Activated CD8-positive, alpha-beta T cell treated with anti-CD3 and anti-CD28 coated beads, Interleukin-2, amount 10 ng/mL, durations not matched to agents 7 days and 5 days (primary cell): ENCODE data around the gene FIZ1. TPM values are rescaled to one million over a fixed set of nuclear protein-coding genes. Genes with fewer than 3 reads are reported as not detected.
A peak's percentile ranks its signal among the peaks of the same experiment; 100 is the strongest.

Source experiments
- ATAC-seq: fragments of 150-1000 bp; cut with Tn5 transposase; one replicate; pipeline ENCODE4 v1.10.0; 2021; ENCODE audit warnings: moderate library complexity
- CTCF ChIA-PET: fragments of 350-600 bp; sonication (Branson Sonifier 250); formaldehyde crosslinking; loops from one replicate; lab custom pipeline; 2021; ENCODE audit warnings: antibody characterized with exemption; lab: Charles Lee
- POLR2A ChIA-PET: fragments of 350-600 bp; sonication (Branson Sonifier 250); formaldehyde crosslinking; loops from one replicate; lab custom pipeline; 2021; ENCODE audit warnings: antibody characterized with exemption; lab: Charles Lee
- DNase-seq: peaks from one replicate; pipeline ENCODE4 v3.0.0-alpha.2; 2020
- H3K27ac Mint-ChIP-seq: one replicate; pipeline ENCODE4 v1.8.0; 2021; ENCODE audit warnings: mild to moderate bottlenecking, mixed read lengths
- H3K27me3 Mint-ChIP-seq: one replicate; pipeline ENCODE4 v1.8.0; 2021; ENCODE audit warnings: low read depth, mixed read lengths
- H3K36me3 Mint-ChIP-seq: one replicate; pipeline ENCODE4 v1.8.0; 2021; ENCODE audit warnings: low read depth, mixed read lengths
- H3K4me1 Mint-ChIP-seq: one replicate; pipeline ENCODE4 v1.8.0; 2021; ENCODE audit warnings: low read depth, mixed read lengths
- H3K4me3 Mint-ChIP-seq: one replicate; pipeline ENCODE4 v1.8.0; 2021; ENCODE audit warnings: mild to moderate bottlenecking, mixed read lengths
- H3K9me3 Mint-ChIP-seq: one replicate; pipeline ENCODE4 v1.8.0; 2022; ENCODE audit warnings: mixed read lengths; ENCODE audit not compliant: insufficient read depth
- total RNA-seq, 2 experiments: library from RNA; stranded (reverse); gene quantifications; one replicate each; pipeline ENCODE4 v1.2.3, GENCODE V29; 2021

Gene FIZ1
- total RNA-seq, 2 experiments from 2014 or later = 13.6 to 13.7 TPM

DNA sequence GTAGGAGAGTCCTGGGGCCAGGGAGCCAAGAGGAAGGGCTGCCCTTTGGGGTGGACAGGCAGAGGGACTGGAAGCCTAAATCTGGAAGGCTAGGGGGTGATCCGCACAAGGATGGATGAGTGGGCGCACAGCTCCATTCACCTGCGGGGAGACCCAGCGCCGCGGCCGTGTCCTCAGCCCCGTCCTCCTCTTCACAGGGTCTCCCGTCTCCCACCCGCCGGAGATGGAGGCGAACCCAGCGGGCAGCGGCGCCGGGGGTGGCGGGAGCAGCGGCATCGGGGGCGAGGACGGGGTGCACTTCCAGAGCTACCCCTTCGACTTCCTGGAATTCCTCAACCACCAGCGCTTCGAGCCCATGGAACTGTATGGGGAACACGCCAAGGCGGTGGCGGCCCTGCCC is 14.1 kb upstream of the FIZ1 start:
- ATAC-seq (no peak), DNase-seq (no peak)
- Mint-ChIP-seq H3K36me3 (peaks cover 48% of the 10 kb centered on the region), H3K4me3 (no peak overlapping the region), H3K9me3 (no peaks in the 10 kb centered on the region), H3K27me3 (no peaks in the 10 kb centered on the region), H3K4me1 (peaks cover 12% of the 10 kb centered on the region), H3K27ac (no peak overlapping the region)
- ChIA-PET CTCF (no interaction called here), POLR2A (no interaction called here)

DNA sequence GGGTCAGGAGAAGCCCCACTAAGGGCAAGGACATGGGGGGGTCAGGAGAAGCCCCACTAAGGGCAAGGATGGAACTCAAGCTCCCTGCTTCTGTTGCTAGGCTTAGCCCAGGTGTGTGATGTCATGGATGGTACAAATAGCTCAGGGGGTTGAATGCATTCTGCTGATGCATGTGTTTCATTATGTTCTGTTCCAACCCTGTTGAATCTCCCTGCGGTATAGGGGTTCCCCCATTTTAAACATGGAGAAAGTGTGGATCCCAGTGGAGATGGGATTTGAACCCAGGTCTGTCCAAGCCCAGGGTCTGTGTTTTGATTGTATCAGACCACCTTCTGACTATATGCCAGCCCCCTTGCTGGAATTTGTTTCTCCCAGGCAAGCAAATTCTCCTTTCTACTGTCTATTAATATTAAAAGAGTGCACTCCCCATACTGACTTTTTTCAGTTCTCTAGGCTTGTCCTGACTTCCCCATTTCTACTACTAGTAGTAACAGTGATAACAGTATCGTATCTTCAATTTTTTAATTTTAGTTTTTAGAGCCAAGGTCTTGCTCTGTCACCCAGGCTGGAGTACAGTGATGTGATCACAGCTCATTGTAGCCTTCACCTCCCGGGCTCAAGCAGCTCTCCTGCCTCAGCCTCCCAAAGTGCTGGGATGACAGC is 12.8 kb upstream of the FIZ1 start:
- H3K4me3 Mint-ChIP-seq = no peak overlapping the region
- no peak overlapping the region for H3K27ac Mint-ChIP-seq
- no peaks in the 10 kb centered on the region for H3K9me3 Mint-ChIP-seq
- ATAC-seq (no peak), DNase-seq (no peak)
- no peaks in the 10 kb centered on the region for H3K27me3 Mint-ChIP-seq
- CTCF ChIA-PET = interaction anchor here (2.7 kb wide), 1 partner anchor 20 kb away, joined by 8 read pairs; no protein-coding TSS in a partner anchor
- POLR2A ChIA-PET = no interaction called here
- peaks cover 47% of the 10 kb centered on the region for H3K36me3 Mint-ChIP-seq
- peaks cover 20% of the 10 kb centered on the region for H3K4me1 Mint-ChIP-seq

DNA sequence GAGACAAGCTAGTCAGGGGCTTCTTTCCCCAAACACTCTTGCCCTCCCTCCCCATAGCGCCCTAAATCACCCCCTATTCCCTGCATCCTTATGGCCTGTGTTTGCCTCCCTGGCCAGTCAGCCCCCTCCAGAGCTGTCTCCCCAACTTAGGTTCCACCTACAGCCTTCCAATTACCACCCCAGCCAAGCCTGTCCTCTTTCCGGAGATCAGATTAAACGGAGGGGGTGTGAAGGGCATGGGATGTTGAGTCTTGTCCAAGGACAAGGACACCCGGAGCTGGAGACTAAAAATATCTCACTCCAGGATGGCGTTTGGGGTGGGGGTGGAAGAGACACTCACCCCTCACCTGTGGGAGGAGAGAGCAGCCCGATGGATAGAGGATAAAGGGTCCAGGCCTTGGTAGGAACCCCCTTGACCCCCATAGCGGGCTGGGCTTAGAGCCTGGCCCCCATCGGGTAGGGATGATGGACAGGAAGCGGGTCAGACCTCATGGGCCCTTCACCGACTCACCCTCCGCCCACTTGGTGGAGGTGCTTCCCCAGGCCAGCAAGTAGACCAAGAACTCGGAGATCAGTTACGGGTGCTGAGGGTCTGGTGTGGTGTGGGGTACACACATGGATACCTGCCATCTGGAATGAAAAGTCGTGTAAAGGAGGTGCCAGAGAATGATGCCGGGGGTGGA is 12.1 kb upstream of the FIZ1 start:
- DNase-seq (no peak), ATAC-seq (no peak)
- no peaks in the 10 kb centered on the region for H3K9me3 Mint-ChIP-seq
- no peaks in the 10 kb centered on the region for H3K27me3 Mint-ChIP-seq
- no peak overlapping the region for H3K27ac Mint-ChIP-seq
- H3K36me3 Mint-ChIP-seq = peaks cover 47% of the 10 kb centered on the region
- H3K4me3 Mint-ChIP-seq = no peak overlapping the region
- H3K4me1 Mint-ChIP-seq = peaks cover 27% of the 10 kb centered on the region
- POLR2A ChIA-PET = no interaction called here
- CTCF ChIA-PET = interaction anchor here (2.7 kb wide), 1 partner anchor 21 kb away, joined by 8 read pairs; no protein-coding TSS in a partner anchor

DNA sequence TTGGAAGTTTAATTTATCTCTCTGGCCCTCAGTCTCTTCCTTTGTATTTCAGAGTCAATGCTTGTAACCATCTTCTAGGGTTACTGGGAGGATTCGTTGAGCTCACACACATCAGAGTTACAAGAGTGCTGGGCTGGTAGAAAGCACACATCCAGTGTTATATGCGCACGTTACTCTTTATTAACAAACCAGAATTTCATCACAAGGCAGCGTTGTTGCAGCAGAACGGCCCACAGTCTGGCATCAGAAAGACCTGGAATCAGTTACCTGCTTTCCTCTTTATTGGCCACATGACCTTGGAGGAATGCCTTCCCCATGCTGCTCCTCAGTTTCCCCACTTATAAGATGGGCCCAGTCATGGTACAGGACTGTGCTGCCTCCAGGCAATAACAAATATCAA is 10.0 kb upstream of the FIZ1 start:
- no peak overlapping the region for H3K27ac Mint-ChIP-seq
- H3K4me3 Mint-ChIP-seq = no peak overlapping the region
- no peaks in the 10 kb centered on the region for H3K27me3 Mint-ChIP-seq
- ChIA-PET CTCF (interaction anchor here (2.7 kb wide), 1 partner anchor 23 kb away, joined by 8 read pairs; no protein-coding TSS in a partner anchor), POLR2A (no interaction called here)
- ATAC-seq (no peak), DNase-seq (no peak)
- peaks cover 50% of the 10 kb centered on the region for H3K36me3 Mint-ChIP-seq
- peaks cover 40% of the 10 kb centered on the region for H3K4me1 Mint-ChIP-seq
- H3K9me3 Mint-ChIP-seq = no peaks in the 10 kb centered on the region

DNA sequence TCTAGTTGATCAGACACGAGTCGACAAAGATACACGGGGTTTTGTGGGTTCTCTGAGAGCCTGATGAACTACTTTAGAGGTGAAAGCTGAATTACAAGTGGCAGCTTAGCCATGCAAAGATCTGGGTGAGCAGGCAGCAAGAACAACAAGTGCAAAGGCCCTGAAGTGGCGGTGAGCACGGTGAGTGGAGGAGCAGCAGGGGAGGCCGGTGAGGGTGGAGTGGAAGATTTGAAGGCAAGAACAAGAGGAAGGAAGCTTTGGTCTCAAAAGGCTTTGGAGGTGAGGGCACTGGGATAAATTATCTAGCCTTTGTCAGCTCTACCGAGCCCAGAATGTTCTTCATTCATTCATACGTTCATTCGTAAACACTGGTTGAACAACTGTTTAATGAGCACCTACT is 7.5 kb upstream of the FIZ1 start:
- Mint-ChIP-seq H3K4me1 (peaks cover 51% of the 10 kb centered on the region), H3K4me3 (peak overlapping the region; percentile 91), H3K36me3 (peaks cover 52% of the 10 kb centered on the region), H3K9me3 (no peaks in the 10 kb centered on the region), H3K27me3 (no peaks in the 10 kb centered on the region), H3K27ac (peak overlapping the region; percentile 96)
- CTCF ChIA-PET = interaction anchor here (0.6 to 5.6 kb wide), 22 partner anchors 13 to 314 kb away, joined by 3 to 59 read pairs (median 5); partner anchors contain the start of genes U2AF2, ZNF628 and ZNF784
- POLR2A ChIA-PET = interaction anchor here (1.3 to 2.2 kb wide), 4 partner anchors 10 to 27 kb away, joined by 3 to 27 read pairs (median 5); partner anchors contain the start of gene ZNF784
- DNase-seq = no peak
- no peak for ATAC-seq

- no peak for ATAC-seq
- H3K36me3 Mint-ChIP-seq = peaks cover 54% of the 10 kb centered on the region
- H3K9me3 Mint-ChIP-seq = no peaks in the 10 kb centered on the region
- peak overlapping the region; percentile 91 for H3K4me3 Mint-ChIP-seq
- H3K27me3 Mint-ChIP-seq = no peaks in the 10 kb centered on the region
- H3K27ac Mint-ChIP-seq = peak overlapping the region; percentile 96
- ChIA-PET CTCF (interaction anchor here (0.6 to 5.6 kb wide), 22 partner anchors 13 to 314 kb away, joined by 3 to 59 read pairs (median 5); partner anchors contain the start of genes U2AF2, ZNF628 and ZNF784), POLR2A (interaction anchor here (0.8 to 2.2 kb wide), 9 partner anchors 10 to 352 kb away, joined by 3 to 27 read pairs (median 3); partner anchors contain the start of genes U2AF2 and ZNF784)
- no peak for DNase-seq
- peaks cover 54% of the 10 kb centered on the region for H3K4me1 Mint-ChIP-seq
Observed at GRCh38 chr19:55606471-55606787, 7.1 kb upstream of the FIZ1 start.

GRCh38 chr19:55605637-55606470 is 6.5 kb upstream of the FIZ1 start, which contains the start of gene ZNF865:
Gene ZNF865, plus strand, starts transcription at chr19:55605647. Its CDS starts 7,972 bp downstream, at chr19:55613619.
- ChIA-PET POLR2A (interaction anchor here (0.8 to 2.2 kb wide), 9 partner anchors 10 to 352 kb away, joined by 3 to 27 read pairs (median 3); partner anchors contain the start of genes U2AF2 and ZNF784), CTCF (interaction anchor here (0.6 to 5.6 kb wide), 25 partner anchors 14 to 313 kb away, joined by 3 to 59 read pairs (median 4); partner anchors contain the start of genes U2AF2, ZNF628 and ZNF784)
- Mint-ChIP-seq H3K27ac (peak within 1 kb of the TSS; percentile 96), H3K9me3 (no peaks in the 10 kb centered on the region), H3K4me1 (peaks cover 60% of the 10 kb centered on the region), H3K4me3 (peak within 1 kb of the TSS; percentile 91), H3K36me3 (peaks cover 52% of the 10 kb centered on the region), H3K27me3 (no peaks in the 10 kb centered on the region)
- ATAC-seq = peak; percentile 40
- peak; percentile 84 for DNase-seq

GRCh38 chr19:55605207-55605636 is 5.9 kb upstream of the FIZ1 start:
- DNase-seq = peak; percentile 99
- ChIA-PET CTCF (interaction anchor here (0.8 to 5.6 kb wide), 17 partner anchors 14 to 304 kb away, joined by 3 to 59 read pairs (median 8); partner anchors contain the start of genes U2AF2, ZNF628 and ZNF784), POLR2A (interaction anchor here (0.9 to 2.2 kb wide), 7 partner anchors 9 to 351 kb away, joined by 3 to 27 read pairs (median 3); partner anchors contain the start of genes U2AF2 and ZNF784)
- H3K27ac Mint-ChIP-seq = peak overlapping the region; percentile 94
- ATAC-seq = peak; percentile 84
- peaks cover 46% of the 10 kb centered on the region for H3K36me3 Mint-ChIP-seq
- H3K4me3 Mint-ChIP-seq = peak overlapping the region; percentile 83
- H3K4me1 Mint-ChIP-seq = peaks cover 61% of the 10 kb centered on the region
- H3K9me3 Mint-ChIP-seq = no peaks in the 10 kb centered on the region
- H3K27me3 Mint-ChIP-seq = no peaks in the 10 kb centered on the region

GRCh38 chr19:55603581-55604292 is 4.4 kb upstream of the FIZ1 start:
- POLR2A ChIA-PET = interaction anchor here (1.2 kb wide), 2 partner anchors 21 to 22 kb away, joined by 3 read pairs; no protein-coding TSS in a partner anchor
- DNase-seq (no peak), ATAC-seq (no peak)
- H3K36me3 Mint-ChIP-seq = peaks cover 36% of the 10 kb centered on the region
- H3K4me3 Mint-ChIP-seq = peak overlapping the region; percentile 83
- no peaks in the 10 kb centered on the region for H3K9me3 Mint-ChIP-seq
- CTCF ChIA-PET = interaction anchor here (0.7 to 5.6 kb wide), 5 partner anchors 21 to 303 kb away, joined by 3 to 59 read pairs (median 4); partner anchors contain the start of gene ZNF784
- H3K4me1 Mint-ChIP-seq = peaks cover 57% of the 10 kb centered on the region
- H3K27me3 Mint-ChIP-seq = no peaks in the 10 kb centered on the region
- peak overlapping the region; percentile 57 for H3K27ac Mint-ChIP-seq

GRCh38 chr19:55603115-55603514 is 3.8 kb upstream of the FIZ1 start:
- H3K27ac Mint-ChIP-seq = no peak overlapping the region
- CTCF ChIA-PET = interaction anchor here (5.6 kb wide), 1 partner anchor 22 kb away, joined by 59 read pairs; the partner anchor contains the start of gene ZNF784

More at GRCh38 chr19:55603115-55603514, 3.8 kb upstream of the FIZ1 start:
- Mint-ChIP-seq H3K36me3 (peaks cover 36% of the 10 kb centered on the region), H3K4me3 (no peak overlapping the region), H3K27me3 (no peaks in the 10 kb centered on the region), H3K4me1 (peaks cover 60% of the 10 kb centered on the region), H3K9me3 (no peaks in the 10 kb centered on the region)
- POLR2A ChIA-PET = no interaction called here
- ATAC-seq = no peak
- DNase-seq = no peak
